Measurements from ENCODE around the gene CEP68.

Gene CEP68

GRCh38 chr2:65040400-65041261, 15.6 kb upstream of the CEP68 start:
- Mint-ChIP-seq H3K27ac (no peak overlapping the region), H3K9me3 (peaks cover 19% of the 10 kb centered on the region), H3K36me3 (ENCODE audit: low read depth) (peaks cover 19% of the 10 kb centered on the region), H3K4me3 (peak overlapping the region; percentile 21), H3K4me1 (ENCODE audit: low read depth) (peaks cover 7% of the 10 kb centered on the region), H3K27me3 (no peaks in the 10 kb centered on the region)
- peak; percentile 78 for DNase-seq

DNA sequence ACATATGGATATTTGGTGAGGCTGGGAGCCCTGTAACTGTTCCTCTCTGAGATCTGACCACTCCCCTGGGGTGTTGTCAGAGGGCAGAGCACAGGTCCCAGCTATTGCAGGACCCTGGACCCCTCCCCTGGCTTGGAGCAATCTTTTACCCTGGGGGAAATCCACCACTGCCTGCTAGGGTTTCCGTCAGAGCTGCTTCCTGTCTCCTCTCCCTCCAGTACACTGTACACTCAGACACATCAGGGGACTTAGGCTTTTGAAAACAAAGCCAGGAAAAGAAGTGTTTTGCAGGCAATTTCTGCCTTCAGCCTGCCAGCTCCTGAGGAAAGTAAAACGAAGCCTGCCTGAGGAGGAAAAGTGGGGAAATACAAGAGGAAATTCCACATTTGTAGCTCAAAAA, 13.2 kb upstream of the CEP68 start:
- Mint-ChIP-seq H3K9me3 (peaks cover 19% of the 10 kb centered on the region), H3K36me3 (ENCODE audit: low read depth) (peaks cover 19% of the 10 kb centered on the region), H3K27me3 (no peaks in the 10 kb centered on the region), H3K4me1 (ENCODE audit: low read depth) (peaks cover 7% of the 10 kb centered on the region), H3K4me3 (no peak overlapping the region), H3K27ac (no peak overlapping the region)
- no peak for DNase-seq

DNA sequence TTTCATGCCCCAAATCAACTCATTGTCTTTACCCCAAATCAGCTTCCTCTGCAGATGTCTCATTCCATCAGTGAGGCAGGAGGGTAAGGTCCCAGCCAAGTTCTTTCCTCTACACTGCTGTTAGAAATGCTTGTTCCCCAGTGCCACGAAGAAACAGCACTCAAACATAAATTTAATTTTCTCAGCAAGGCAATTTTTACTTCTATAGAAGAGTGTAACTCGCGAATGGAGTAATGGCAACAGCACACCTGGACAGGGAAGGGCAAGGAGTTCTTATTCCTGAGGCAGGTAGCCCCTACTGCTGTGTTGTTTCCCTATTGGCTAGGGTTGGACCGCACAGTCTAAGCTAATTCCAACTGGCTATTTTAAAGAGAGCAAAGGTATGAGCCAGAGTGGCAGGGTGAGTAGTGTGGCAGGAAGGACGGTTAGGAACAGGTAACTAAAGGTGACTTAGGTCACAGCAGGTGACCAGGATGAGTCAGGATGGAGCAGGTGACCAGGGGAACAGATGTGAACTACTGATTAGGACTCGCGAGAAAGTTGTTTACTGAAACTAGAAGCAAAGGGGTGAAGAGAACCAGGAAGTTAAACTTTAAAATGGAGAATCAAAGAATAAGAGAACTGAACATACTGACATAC, 12.0 kb upstream of the CEP68 start:
- Mint-ChIP-seq H3K27me3 (no peaks in the 10 kb centered on the region), H3K4me3 (no peak overlapping the region), H3K4me1 (ENCODE audit: low read depth) (peaks cover 7% of the 10 kb centered on the region), H3K27ac (no peak overlapping the region), H3K36me3 (ENCODE audit: low read depth) (peaks cover 19% of the 10 kb centered on the region), H3K9me3 (peaks cover 19% of the 10 kb centered on the region)
- no peak for DNase-seq

GRCh38 chr2:65045651-65046050, 10.6 kb upstream of the CEP68 start:
- H3K27me3 Mint-ChIP-seq = no peaks in the 10 kb centered on the region
- H3K36me3 Mint-ChIP-seq (ENCODE audit: low read depth) = peaks cover 19% of the 10 kb centered on the region
- no peak for DNase-seq
- H3K4me1 Mint-ChIP-seq (ENCODE audit: low read depth) = peaks cover 1% of the 10 kb centered on the region
- H3K27ac Mint-ChIP-seq = no peak overlapping the region
- no peak overlapping the region for H3K4me3 Mint-ChIP-seq
- peaks cover 19% of the 10 kb centered on the region for H3K9me3 Mint-ChIP-seq

- peaks cover 19% of the 10 kb centered on the region for H3K9me3 Mint-ChIP-seq
- H3K27ac Mint-ChIP-seq = no peak overlapping the region
- no peak for DNase-seq
- H3K27me3 Mint-ChIP-seq = no peaks in the 10 kb centered on the region
- H3K4me1 Mint-ChIP-seq (ENCODE audit: low read depth) = no peaks in the 10 kb centered on the region
- H3K4me3 Mint-ChIP-seq = no peak overlapping the region
- peaks cover 19% of the 10 kb centered on the region for H3K36me3 Mint-ChIP-seq (ENCODE audit: low read depth)
Measured at GRCh38 chr2:65046633-65047407, 9.4 kb upstream of the CEP68 start.

GRCh38 chr2:65049010-65049639, 7.1 kb upstream of the CEP68 start:
- Mint-ChIP-seq H3K4me1 (ENCODE audit: low read depth) (peaks cover 14% of the 10 kb centered on the region), H3K27ac (no peak overlapping the region), H3K27me3 (no peaks in the 10 kb centered on the region), H3K36me3 (ENCODE audit: low read depth) (peaks cover 13% of the 10 kb centered on the region), H3K4me3 (no peak overlapping the region), H3K9me3 (peaks cover 12% of the 10 kb centered on the region)
- no peak for DNase-seq

DNA sequence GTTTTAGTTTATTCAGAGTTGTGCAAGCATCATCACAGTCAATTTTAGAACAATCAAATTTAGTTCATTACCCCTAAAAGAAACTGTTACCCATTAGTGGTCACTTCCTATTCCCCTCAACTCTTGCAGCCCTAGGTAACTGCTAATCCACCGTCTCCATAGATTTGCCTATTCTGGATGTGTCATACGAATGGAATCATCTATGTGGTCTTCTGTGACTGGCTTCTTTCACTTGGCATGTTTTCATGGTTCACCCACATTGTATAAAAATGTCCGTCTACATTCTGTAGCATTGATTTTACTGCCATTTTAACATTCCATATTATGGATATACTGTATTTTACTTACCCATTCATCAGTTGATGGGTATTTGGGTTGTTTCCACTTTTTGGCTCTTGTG, 5.3 kb upstream of the CEP68 start:
- peaks cover 31% of the 10 kb centered on the region for H3K4me1 Mint-ChIP-seq (ENCODE audit: low read depth)
- H3K27ac Mint-ChIP-seq = no peak overlapping the region
- peaks cover 3% of the 10 kb centered on the region for H3K36me3 Mint-ChIP-seq (ENCODE audit: low read depth)
- H3K4me3 Mint-ChIP-seq = no peak overlapping the region
- DNase-seq = no peak
- no peaks in the 10 kb centered on the region for H3K9me3 Mint-ChIP-seq
- no peaks in the 10 kb centered on the region for H3K27me3 Mint-ChIP-seq

- Mint-ChIP-seq H3K9me3 (no peaks in the 10 kb centered on the region), H3K4me3 (no peak overlapping the region), H3K4me1 (ENCODE audit: low read depth) (peaks cover 45% of the 10 kb centered on the region), H3K36me3 (ENCODE audit: low read depth) (peaks cover 6% of the 10 kb centered on the region), H3K27me3 (no peaks in the 10 kb centered on the region), H3K27ac (no peak overlapping the region)
- DNase-seq = no peak
Measured at GRCh38 chr2:65053199-65053598, 3.0 kb upstream of the CEP68 start.

GRCh38 chr2:65054749-65055421, 1.3 kb upstream of the CEP68 start:
- Mint-ChIP-seq H3K36me3 (ENCODE audit: low read depth) (peaks cover 6% of the 10 kb centered on the region), H3K4me1 (ENCODE audit: low read depth) (peaks cover 56% of the 10 kb centered on the region), H3K9me3 (no peaks in the 10 kb centered on the region), H3K27ac (peak overlapping the region; percentile 92), H3K27me3 (no peaks in the 10 kb centered on the region), H3K4me3 (peak overlapping the region; percentile 93)
- no peak for DNase-seq

DNA sequence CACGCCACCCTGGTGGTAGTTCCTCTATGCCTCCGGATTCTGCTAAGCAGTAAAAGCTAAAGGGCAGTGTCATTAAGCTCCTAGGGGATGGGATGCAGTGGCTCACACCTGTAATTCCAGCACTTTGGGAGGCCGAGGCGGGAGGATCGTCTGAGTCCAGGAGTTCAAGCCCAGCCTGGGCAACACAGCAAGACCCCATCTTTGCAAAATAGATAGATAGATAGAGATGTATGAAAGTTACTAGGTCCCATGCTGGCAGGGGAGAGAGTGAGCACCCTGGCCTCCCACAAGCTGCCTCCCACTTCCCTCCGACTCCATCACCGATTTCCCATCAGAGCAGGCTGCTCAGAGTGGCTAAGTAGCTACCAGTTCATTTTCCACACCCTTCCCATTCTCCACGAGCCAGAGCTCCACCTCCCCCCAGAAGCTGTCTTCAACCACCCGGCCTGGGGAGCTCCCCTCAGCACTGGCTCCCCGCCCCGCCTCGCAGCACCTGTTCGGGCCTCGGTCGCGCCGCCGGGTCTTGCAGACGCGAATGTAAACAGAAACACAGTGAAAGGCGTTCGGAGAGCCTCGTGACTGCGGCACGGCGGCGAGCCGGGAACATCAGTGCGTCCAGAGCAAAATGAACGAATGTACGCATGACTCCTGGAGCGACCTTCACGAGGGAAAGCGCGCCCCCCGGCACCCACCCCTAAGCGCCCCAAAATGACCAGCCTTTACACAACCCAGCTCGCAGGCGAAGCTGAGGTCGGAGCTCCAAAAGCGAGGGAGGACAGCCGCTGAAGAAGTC, 598 bp upstream of the CEP68 start:
- no peaks in the 10 kb centered on the region for H3K27me3 Mint-ChIP-seq
- no peak for DNase-seq
- peak overlapping the region; percentile 93 for H3K4me3 Mint-ChIP-seq
- H3K36me3 Mint-ChIP-seq (ENCODE audit: low read depth) = peaks cover 6% of the 10 kb centered on the region
- H3K9me3 Mint-ChIP-seq = no peaks in the 10 kb centered on the region
- peaks cover 57% of the 10 kb centered on the region for H3K4me1 Mint-ChIP-seq (ENCODE audit: low read depth)
- H3K27ac Mint-ChIP-seq = peak overlapping the region; percentile 92

DNA sequence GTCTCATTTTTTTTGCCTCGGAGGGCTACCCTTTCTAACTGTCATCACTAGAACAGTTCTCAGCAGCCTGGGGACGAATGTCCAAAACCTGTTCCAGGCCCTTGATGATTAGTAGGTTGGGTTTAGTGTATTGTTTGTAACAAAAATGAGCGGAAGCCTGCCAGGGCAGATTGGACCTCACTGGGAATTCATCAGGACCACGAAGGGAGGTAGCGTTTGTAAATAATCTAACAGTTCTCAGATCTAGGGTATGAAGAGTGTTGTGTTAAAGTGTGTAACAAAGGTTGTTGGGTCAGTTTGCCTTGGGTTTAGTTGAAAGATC, 799 bp downstream of the CEP68 start:
- Mint-ChIP-seq H3K27me3 (no peaks in the 10 kb centered on the region), H3K4me3 (peak overlapping the region; percentile 93), H3K36me3 (ENCODE audit: low read depth) (peaks cover 6% of the 10 kb centered on the region), H3K27ac (peak overlapping the region; percentile 84), H3K9me3 (no peaks in the 10 kb centered on the region), H3K4me1 (ENCODE audit: low read depth) (peaks cover 59% of the 10 kb centered on the region)
- DNase-seq = no peak

DNA sequence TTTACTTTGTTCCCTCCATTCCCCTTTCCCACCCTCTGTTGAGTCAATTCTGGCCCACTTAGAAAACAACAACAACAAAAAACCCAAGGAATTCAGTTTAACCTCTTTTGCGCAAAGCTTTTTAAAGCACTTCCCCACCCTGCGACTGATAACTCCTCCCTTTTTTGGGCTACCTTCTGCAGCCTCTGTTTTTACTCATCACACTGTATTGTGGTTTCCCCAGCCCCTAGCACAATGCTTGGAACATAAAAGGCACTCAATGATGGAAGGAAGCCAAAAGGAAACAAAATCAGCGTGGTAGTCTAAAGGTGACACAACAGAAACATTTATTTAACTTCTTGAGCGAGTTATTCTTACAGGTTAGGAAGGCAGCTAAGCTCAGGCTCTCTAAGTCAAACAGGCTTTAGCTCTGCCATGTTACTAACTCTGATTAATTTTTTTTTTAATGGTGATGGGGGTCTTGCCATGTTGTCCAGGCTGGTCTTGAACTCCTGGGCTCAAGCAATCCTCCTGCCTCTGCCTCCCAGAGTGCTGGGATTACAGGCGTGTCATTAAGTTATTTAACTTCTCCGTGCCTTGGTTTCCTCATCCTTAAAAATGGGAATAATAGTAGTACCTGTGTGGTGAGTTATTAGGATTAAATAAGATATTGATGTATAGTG, 1.3 kb downstream of the CEP68 start:
- Mint-ChIP-seq H3K27me3 (no peaks in the 10 kb centered on the region), H3K4me3 (peak overlapping the region; percentile 93), H3K9me3 (no peaks in the 10 kb centered on the region), H3K36me3 (ENCODE audit: low read depth) (peaks cover 6% of the 10 kb centered on the region), H3K27ac (peak overlapping the region; percentile 84), H3K4me1 (ENCODE audit: low read depth) (peaks cover 59% of the 10 kb centered on the region)
- DNase-seq = no peak

DNA sequence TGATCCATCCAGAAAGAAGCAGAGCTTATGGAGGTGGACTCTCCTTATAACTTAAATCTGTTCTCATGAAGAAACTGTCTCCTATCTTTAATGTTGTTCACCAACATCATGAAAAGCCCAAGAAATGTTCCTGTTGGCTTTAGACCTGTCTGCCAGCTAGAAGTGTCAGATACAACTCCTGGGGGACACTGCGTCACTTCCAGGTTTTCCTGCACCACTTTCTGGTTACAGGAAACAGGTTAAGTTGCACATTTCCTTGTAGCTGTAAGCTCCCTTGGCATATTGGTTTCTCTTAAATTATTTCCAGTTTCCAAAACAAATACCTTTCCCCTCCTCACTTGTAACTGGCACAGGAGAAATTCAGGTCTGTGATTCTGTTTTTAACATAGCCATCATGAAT, 2.9 kb downstream of the CEP68 start:
- no peak for DNase-seq
- peaks cover 6% of the 10 kb centered on the region for H3K36me3 Mint-ChIP-seq (ENCODE audit: low read depth)
- H3K27me3 Mint-ChIP-seq = no peaks in the 10 kb centered on the region
- H3K27ac Mint-ChIP-seq = no peak overlapping the region
- no peak overlapping the region for H3K4me3 Mint-ChIP-seq
- H3K4me1 Mint-ChIP-seq (ENCODE audit: low read depth) = peaks cover 53% of the 10 kb centered on the region
- no peaks in the 10 kb centered on the region for H3K9me3 Mint-ChIP-seq

All from activated T-cell treated with anti-CD3 and anti-CD28 coated beads, Interleukin-2, amount 50 U/mL, for 24 hours (primary cell).